Esophagus mucosa (tissue), 1 donor: ENCODE measurements around the gene FTCDNL1. TPM values are rescaled to one million over a fixed set of nuclear protein-coding genes. Genes with fewer than 3 reads are reported as not detected.

Source experiments
- ATAC-seq: fragments of 200-7000 bp; cut with Tn5 transposase; one replicate; pipeline ENCODE4 v1.9.1; 2020
- total RNA-seq: library from RNA; stranded (reverse); gene quantifications from one replicate; pipeline ENCODE4 v1.2.4, GENCODE V29; 2023
- donor health status: DM: yes; HTN: yes; CAD: no.

FTCDNL1 gene
- total RNA-seq, 1 donor from 2014 or later = 1.6 TPM

DNA sequence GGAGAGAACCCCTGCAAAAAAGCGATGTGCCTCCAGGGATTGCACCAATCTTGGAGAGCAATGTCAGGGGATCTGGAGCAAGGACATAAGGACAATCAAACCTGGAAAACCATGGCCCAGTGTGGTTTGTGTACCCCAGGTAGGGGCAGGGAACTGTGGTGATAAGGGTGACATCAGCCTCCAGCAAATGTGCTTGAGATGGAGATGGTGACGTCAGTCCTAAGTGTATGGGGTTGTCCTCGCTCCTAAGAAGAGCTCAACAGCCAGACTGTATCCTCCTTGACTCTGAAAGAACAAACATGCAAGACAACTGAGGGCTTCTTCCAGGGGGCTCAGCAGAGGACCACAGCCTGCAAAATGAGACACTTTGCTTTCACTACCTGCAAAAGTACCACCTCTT lies 71.4 kb downstream of the FTCDNL1 start:
- ATAC-seq = no peak

DNA sequence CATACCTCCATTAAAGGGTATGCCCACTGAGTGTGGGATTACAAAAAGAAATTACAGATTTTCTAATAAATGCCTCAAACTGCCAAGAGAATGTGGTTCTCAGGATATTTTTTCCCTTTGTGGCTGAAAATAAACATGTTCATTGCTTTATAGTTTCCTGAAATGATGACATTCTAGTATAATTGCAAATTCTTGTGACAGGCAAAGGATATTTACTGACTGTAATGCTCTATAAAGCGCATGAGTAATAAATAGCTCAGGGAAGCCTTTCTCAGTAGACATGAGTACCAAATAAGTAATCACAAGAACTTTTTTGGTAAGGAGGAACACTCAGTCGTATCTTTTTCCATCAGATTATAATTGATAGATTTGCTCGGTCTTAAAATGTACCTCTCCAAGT lies 72.3 kb downstream of the FTCDNL1 start:
- no peak for ATAC-seq

DNA sequence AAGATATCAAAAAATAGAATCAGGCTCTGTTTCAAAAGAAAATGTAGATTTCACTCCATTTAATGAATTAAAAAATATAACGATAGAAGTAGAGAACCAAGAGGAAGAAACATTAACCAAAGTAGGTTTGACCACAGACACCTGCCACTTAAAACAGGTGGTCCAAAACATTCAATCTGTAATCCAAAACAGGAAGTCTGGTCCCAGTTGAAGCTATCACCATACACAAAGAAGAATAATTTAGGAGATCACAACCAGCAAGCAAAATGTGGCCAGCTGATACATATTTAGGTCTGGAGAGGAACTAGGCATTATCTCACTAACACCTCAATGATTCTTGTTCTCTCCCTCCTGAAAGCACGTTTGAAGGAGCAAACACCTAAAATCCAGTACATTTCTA lies 73.1 kb downstream of the FTCDNL1 start:
- no peak for ATAC-seq

DNA sequence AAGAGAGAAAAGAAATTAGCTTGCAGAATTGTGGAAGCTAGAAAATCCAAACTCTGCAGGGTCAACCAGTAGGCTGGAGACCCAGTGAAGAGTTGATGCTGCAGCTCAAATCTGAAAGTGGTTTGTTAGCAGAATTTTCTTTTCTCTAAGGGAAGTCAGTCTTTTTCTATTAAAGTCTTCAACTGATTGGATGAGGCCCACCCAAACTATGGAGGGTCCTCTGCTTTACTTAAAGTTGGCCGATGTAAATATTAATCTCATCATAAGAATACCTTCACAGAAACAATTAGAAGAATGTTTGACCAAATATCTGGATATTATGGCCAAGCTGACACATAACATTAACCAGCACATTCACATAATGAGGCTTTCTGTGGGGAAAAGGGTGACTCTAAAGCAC lies 73.7 kb downstream of the FTCDNL1 start:
- no peak for ATAC-seq

DNA sequence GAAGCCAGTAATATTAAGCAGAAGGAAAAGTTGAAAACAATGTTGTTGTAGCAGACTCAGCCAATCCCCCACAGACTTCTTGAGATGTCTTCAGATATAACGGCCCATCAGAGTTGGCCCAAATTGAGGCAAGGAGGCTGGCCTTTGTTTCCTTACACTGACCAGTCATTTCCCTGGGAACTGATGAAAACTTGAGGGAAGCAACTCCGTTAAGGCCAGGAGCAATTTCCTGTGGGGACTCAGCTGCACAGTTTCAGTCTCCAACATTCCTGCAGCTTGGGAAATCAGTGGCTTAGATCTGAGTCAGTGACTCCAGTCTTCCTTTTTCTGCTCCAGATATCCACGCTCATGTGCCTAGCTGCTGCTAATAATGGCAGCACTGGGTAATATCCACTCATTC lies 75.7 kb downstream of the FTCDNL1 start:
- no peak for ATAC-seq

DNA sequence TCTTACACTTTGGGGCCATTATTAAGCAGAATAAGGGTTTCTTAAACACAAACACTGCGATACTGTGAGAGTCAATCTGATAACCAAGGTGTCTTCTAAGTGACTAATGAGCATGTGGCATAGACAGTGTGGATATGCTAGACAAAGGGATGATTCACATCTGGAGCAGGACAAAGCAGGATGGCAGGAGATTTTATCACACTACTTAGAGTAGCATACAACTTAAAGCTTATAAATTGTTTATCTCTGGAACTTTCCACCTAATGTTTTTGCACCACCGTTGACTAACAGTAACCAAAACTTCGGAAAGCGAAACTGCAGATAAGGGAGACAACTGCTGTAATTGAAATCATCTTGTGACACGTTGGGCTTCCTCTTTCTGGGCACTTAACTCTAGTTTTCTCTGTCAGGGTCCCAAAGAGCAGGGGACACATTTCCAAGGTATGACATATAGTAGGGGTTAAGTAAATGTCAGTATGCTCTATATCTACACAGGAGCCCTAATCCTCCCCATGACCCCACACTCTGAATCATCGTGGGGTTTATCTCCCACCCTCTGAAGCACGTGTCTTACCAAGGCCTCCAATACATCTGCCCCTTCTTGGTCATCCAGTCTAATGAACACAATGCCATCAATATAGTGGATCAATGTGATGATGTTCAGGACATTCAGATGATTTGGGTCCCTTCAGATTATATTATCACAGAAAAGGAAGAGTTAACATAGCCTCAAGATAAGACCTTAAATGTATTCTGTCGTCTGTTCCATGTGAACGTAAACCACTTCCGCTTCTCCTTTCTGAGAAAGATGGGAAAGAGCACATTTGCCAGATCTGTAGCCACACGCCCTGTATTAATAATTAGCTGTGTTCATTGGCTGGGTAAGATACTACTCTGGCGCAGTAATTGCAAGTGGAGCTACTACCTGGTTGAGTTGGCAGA lies 78.7 kb downstream of the FTCDNL1 start:
- ATAC-seq = no peak

DNA sequence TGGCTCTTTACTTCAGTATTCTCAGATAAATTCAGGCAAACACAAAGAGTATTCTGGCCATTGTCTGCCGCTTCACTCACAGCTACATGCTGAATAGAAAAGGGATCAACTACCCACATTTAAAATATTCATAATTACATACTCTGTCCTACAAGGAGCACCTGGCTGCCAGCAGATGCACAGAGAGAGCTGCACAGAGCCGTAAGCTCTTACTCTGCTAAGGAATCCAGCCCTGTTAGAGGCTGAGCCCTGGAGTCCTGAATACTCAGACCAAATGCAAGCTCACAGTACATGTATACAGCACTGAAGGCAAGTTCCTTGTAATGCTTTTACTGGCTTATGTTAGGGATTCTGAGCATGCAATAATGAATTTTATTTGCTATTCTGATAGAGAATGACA lies 80.3 kb downstream of the FTCDNL1 start:
- ATAC-seq = no peak

DNA sequence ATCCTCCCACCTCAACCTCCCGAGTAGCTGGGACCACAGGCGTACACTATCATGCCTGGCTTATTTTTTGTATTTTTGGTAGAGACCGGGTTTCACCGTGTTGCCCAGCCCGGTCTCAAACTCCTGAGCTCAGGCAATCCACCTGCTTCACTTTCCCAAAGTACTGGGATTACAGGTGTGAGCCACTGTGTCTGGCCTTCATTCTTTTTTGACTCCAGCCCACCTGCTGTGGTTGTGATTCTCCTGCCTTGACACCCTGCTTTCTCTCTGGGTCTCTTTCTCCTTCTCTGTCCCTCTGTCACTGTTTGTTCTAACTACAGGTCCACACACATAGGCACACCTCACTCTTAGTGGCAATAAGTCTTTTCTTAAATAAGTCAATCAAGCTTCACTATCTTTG lies 85.3 kb downstream of the FTCDNL1 start:
- ATAC-seq = no peak

DNA sequence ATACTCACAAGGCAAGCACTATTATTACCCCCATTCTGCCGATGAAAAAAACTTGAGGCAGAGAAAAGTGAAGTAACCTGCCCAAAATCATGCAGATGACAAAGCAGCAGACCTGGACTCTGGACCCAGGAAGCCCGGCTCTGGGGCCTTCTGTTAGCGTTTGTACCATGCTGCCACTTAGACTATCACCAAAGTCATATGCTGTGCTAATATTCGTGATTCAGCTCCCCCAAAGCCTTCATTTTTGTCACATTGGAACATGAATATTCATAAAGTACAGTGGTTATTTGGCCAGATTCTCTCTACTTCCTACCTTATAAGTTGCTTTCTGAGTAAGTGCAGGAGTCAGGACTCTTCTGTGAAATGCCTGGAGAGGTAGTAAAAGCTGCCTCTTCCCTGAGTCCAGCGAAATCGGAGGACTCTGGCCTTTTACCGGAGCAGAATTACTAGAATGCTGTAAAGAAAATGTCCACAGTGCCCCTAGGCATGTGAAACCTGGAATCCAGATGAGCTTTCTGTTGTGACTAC lies 86.7 kb downstream of the FTCDNL1 start:
- no peak for ATAC-seq

DNA sequence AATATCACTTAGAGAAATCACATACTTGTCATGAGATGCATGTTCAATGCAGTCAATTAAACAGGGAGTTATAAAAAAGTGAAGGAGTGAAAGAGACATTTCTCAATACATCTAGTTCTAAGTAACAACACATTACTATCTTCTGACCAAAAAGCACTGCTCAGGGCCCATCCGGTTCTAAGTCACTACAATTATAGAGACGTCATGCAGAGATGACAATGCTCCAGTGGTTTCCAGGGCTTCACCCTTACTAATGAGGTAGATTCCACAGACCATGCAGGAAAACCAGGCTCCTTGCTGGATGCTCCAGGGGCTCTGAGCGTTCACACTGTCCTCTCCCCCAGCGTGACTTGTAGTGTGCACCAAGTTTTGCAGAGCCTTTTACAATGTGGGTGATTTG lies 88.0 kb downstream of the FTCDNL1 start:
- ATAC-seq = no peak

DNA sequence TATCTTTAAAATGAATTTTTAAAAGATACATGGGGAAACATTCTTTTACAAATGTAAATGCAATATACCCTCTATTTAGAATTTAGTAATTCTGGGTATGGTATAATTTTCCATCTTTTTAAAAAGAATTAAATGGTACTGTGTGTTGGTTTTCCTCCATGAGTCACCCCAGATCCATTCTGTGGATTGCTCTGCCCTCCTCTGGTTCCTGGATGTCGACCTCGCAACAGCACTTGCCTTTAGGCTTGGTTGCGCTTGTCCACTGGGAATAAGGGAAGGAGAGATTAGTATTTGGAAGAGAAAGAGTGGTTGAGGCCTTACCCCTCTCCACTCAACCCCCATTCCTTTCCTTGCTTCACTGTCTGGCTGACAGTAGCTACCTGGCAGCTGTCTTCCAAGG lies 90.4 kb downstream of the FTCDNL1 start:
- no peak for ATAC-seq

DNA sequence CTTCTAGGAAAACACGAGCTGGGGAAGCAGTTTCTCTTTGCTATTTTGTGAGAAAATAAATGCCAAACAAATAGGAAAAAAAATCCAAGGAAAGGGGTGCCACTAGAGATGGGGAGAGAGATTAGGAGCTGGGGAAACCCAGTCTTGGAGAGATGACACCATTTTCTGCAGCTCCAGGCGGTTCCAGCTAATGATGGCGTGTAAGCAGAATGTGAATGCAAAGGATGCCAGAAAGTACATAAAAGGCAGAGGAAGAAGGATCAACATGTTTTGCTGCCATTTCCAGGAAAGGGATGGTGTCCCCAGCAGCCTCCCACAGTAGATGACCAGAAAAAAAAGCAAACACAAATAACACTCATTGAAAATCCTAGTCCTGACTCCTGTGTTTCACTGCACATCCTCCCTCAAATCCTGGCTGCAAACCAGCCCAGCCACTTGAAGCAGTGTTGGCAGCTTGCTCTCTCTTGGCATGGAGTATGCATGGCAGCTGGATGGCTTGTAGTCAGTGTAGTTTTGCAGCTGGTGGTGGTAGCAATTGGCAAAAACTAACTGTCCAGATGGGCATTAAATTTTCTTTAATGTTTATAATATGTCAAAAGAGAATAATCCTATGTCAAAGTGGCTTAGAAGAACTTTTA lies 93.6 kb downstream of the FTCDNL1 start:
- ATAC-seq = no peak

DNA sequence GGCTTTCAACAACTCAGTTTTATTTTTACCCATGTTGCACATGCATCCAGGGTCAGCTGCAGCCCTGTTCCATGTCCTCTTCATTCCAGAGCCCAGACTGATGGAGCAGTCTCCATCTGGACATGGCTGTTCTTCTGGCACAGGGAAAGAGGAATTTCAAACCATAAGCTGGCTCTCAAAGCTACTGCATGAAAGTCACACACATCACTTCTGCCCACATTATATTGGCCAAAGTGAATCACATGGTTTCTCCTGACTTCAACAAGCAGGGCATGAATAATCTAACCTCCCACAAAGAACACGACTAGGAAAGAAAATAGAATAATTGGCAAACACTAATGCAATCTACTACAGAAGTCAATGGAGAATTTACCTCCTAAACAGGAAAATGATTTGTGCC lies 94.2 kb downstream of the FTCDNL1 start:
- no peak for ATAC-seq

DNA sequence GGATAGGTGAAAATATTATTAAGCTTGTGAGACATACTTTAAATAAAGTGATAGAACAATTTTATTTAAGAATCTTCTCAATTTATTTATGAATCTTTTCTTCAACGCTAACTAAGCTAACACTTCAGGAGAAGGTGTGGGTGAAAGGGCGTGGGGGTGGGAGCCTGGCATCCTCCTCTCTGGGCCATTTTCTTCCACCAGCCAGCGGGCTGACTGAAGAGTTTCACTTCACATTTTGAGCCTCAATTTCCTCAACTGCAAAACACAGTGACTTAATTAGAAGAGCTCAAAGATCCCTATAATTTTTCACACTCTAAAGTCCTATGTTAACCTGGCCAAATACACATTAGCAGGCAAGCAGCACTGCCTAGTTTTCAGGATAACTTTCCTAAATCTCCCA lies 94.8 kb downstream of the FTCDNL1 start:
- ATAC-seq = no peak

DNA sequence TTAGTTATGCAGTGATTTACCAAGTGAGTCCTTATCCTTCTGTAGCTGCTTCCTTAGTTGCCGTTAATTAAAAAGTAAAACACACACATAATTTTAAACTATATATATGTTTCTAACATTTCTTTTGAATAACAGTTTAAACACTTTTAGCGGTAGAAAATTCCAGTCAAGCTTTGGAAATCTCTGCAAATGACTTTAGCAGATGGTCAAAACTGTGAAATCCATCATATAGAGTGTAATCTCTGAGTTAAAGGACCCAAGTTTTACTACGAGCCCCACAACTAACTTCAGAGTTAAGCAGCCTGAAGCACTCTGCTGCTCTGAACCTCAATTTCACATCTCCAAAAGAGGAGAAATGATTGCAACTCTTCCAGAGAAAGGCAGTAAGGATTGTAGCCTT lies 96.2 kb downstream of the FTCDNL1 start:
- ATAC-seq = no peak

DNA sequence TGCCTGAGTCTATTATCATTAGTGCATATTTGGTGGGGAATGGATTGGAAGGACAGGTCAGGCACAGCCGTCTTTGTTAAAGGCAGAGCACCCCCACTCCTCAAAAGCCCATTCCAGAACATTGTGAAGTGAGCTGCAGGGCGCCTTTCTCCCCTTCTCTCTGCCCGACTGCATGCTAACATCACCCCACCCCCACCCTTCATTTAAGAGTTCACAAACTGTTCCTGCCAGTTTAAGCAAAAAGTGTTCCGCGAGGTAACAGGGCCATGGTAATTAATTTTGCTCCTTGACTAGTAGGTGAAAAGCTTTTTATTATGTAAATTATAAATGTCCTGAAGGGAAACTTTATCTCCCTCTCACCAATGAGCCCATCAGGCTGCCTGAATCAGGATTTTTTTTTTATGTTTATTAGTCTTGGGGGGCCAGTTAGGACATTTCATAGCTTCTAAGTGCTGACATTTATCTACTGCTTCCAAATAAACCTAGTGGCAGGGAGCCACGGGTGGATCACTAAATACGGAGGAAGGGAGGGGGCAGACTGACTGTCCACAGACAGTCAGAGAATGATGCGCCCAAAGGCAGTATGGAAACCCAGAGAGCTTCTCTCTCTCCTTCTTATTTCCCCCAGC lies 99.4 kb downstream of the FTCDNL1 start:
- no peak for ATAC-seq

DNA sequence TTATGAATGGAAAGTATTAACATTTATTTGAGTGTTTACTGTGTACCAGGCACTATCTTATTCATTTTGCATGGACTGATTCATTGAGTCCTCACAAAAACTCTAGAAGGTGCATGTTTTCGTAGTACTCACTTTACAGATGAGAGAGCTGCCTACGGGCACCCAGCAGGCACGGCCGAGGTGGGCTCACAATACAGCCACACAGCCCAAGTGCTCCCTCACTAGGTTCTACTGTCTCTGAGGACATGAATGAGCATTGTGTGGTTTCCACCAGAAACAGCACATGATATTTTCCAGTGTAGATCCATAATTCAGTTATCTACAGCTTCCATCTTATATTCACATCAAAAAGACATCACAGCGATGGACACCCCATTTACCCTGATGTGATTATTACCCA lies 101.4 kb downstream of the FTCDNL1 start:
- ATAC-seq = no peak

DNA sequence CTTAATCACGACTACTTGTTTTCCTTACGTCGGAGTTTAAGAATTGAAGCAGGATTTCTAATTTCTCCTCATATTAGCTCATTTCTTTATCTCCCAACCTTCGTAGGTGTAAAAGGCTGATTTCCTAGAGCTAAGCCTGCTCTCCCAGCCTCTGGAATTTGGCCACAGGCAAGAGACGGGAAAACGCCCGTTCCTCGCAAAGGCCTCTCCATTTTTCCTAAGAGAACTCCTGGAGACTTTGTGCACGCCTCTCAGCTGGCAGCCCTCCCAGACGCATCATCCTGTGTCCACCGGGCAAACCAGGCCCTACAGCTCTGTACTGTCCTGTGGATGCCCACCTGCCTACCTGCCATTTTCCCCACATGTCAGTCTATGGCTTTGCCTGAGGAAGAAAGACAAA lies 106.3 kb downstream of the FTCDNL1 start:
- no peak for ATAC-seq

DNA sequence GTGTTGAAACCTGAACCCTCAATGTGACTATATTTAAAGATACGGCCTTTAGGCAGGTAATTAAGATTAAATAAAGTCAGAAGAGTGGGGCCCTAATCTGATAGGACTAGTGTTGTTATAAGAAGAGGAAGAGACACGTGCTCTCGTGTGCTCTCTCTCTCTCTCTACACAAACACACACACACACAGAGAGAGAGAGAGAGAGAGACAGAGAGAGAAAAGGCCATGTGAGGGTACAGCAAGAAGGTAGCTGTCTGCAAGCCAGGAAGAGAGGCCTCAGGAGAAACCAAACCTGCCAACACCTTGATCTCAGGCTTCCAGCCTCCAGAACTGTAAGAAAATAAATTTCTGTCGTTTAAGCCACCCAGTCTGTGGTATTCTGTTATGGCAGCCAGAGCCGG lies 106.7 kb downstream of the FTCDNL1 start:
- no peak for ATAC-seq

DNA sequence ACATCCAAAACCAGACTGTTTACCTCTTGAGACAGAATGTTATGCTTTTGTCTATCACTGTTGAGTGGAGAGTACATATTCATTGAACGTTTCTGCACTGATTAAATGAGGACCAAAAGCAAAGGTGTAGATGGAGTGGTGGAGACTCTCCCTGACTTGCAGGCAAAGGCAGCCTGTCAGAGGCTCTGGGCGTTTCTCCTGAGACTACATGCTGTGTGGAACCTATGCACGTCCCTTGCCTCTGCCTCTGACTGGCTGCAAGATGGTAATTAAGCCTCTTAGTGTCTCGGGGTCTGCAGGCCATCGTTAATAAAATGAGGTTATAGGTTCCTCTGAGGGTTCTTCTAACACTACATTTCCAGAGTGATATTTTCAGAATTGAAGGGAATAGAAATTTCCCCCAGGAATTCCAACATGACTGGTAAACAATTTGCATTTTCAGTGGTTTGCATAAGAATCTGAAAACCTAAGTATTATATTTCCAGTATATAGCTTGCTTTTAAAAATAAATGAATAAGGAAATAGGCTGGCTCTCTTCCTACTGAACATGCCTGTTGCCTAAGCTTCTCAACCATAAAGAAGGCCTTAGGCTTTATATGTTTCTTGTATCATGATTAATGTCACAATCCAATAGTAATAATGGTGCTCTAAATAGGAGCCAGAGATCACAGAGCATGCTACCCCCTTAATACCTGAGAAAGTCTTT lies 107.4 kb downstream of the FTCDNL1 start:
- no peak for ATAC-seq

DNA sequence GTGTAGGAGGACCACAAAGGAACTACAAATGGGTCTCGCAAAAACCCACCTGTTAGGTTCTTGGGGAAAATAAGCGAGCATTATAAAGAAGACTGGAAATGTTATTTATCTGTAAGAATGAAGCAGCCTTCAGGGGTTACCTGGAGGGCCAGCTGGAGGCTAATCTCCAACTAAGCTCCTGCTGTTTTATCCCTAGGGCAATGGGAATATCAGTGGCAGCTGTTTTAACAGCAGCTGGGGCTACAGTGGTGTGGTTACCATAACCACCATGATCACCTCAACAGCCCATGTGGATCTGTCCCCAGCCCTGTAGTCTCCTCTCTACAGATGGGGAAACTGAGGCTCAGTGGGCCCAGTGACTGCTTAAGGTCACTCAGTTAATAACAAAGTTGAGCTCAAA lies 108.1 kb downstream of the FTCDNL1 start:
- no peak for ATAC-seq

DNA sequence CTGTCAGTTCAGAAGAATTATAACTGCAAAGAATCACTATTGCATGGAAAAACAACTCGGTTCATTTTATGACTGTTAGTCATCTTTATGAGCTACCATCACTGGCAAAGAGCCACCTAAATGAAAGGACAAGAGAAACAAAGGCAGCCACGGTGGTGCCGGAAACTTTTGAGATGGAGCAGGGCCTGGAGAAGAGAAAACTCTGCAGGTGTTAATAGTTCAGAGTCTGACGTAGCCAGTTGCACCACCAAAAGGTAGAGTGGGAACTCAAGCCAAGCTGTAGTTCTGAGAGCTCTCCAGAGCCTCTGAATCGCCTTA lies 110.9 kb downstream of the FTCDNL1 start:
- no peak for ATAC-seq
